Upper lobe of left lung (tissue), 6 donors: ENCODE measurements around the gene LRPAP1. TPM values are rescaled to one million over a fixed set of nuclear protein-coding genes. Genes with fewer than 3 reads are reported as not detected.

Source experiments
- ATAC-seq, 2 donors: fragments of 200-7000 bp; cut with Tn5 transposase; one replicate each; pipeline ENCODE4 v1.9.1; 2022; ENCODE audit warnings: mild to moderate bottlenecking in 2 of 2, moderate library complexity in 2 of 2; ENCODE audit not compliant: low FRiP score in 2 of 2
- DNase-seq, 2 donors: peaks; one replicate each; pipeline ENCODE4 v3.0.0-alpha.2; 2019 to 2020
- H3K27ac ChIP-seq, 4 donors: fragments of 200-600 bp; sonication (generic); one replicate each; pipeline ENCODE4 v1.5.1; 2016 to 2019
- H3K27me3 ChIP-seq, 4 donors: fragments of 200-600 bp; sonication (generic); one replicate each; pipeline ENCODE4 v1.5.1; 2017 to 2019
- H3K36me3 ChIP-seq, 4 donors: fragments of 200-600 bp; sonication (generic); one replicate each; pipeline ENCODE4 v1.5.1; 2016 to 2019
- H3K4me1 ChIP-seq, 4 donors: fragments of 200-600 bp; sonication (generic); one replicate each; pipeline ENCODE4 v1.5.1; 2018 to 2019
- H3K4me3 ChIP-seq, 4 donors: fragments of 200-600 bp; sonication (generic); one replicate each; pipeline ENCODE4 v1.5.1; 2017 to 2019; ENCODE audit warnings: mild to moderate bottlenecking in 2 of 4, moderate library complexity in 1 of 4
- H3K9me3 ChIP-seq, 4 donors: fragments of 200-600 bp; sonication (generic); one replicate each; pipeline ENCODE4 v1.5.1; 2018 to 2019
- EP300 ChIP-seq, 4 donors: sonication (generic); formaldehyde crosslinking; IDR thresholded peaks; one replicate each; pipeline ENCODE4 v1.5.1; 2017; ENCODE audit warnings: antibody characterized with exemption in 4 of 4, control low read depth in 2 of 4
- POLR2A ChIP-seq, 4 donors: fragments of 450-650 bp; IDR thresholded peaks; one replicate each; pipeline ENCODE4 v1.5.1; 2016 to 2017; ENCODE audit warnings: antibody characterized with exemption in 4 of 4, mild to moderate bottlenecking in 2 of 4
- POLR2AphosphoS5 ChIP-seq, 2 donors: sonication (generic); formaldehyde crosslinking; IDR thresholded peaks; one replicate each; pipeline ENCODE4 v1.5.1; 2017; ENCODE audit warnings: antibody characterized with exemption in 2 of 2
- WGBS, 2 donors: methylation state at CpG; one replicate each; pipeline ENCODE4 v1.1.5; 2017 to 2018; 5-methylcytosine and 5-hydroxymethylcytosine counted together
- total RNA-seq, 6 donors: library from RNA; depleted of rRNA in 4 of 6; stranded (reverse); fragments of >200 nt in 4 of 6; gene quantifications; one replicate each; pipeline versions ENCODE4 v1.1.0 to v1.2.1, GENCODE V29; 2016 to 2021
- TF ChIP-seq, protein P1 (sequence below), 6 experiments: fragments of 450-650 bp in 4 of 6; fragments of 200-600 bp in 2 of 6; sonication (generic) in 2 of 6; IDR thresholded peaks; one replicate each; pipeline ENCODE4 v1.5.1; 2016 to 2019; ENCODE audit warnings: antibody characterized with exemption in 6 of 6
- donor health status: DM: no; HTN: no; CAD: no; lungs with moderate emphysema.
- donor health status: DM: no; HTN: yes; CAD: no; lungs with severe emphysema.

Gene LRPAP1
- total RNA-seq, 6 donors from 2014 or later, result 98.5 to 267 (median 251) TPM

DNA sequence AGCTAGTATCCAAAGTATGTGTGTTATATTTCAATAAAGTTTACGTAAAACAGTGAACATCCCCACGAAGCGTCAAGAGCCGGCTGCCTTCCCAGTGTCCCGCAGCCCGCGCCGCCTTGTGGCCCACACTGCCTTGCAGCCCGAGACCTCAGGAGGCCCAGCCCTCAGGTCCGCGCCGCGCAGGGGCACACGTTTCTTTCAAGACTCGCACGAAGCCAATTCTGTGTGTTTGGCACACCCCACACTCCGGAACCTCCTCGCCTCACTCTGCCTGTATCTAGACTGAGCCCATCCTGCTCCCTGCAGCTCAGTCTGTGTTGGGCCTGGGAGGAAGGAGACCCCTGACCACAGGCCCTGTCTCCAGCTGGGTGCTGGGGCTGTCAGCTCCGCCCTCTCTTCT is 5.8 kb downstream of the LRPAP1 start:
- ATAC-seq, result no peak
- H3K4me1 ChIP-seq, result peaks cover 19 to 39% (median 26%) of the 10 kb centered on the region in 4 donors
- no peak overlapping the region for H3K27ac ChIP-seq
- no peak for TF ChIP-seq POLR2A (IDR thresholded peaks at IDR 0.05)
- TF ChIP-seq, protein P1, sequence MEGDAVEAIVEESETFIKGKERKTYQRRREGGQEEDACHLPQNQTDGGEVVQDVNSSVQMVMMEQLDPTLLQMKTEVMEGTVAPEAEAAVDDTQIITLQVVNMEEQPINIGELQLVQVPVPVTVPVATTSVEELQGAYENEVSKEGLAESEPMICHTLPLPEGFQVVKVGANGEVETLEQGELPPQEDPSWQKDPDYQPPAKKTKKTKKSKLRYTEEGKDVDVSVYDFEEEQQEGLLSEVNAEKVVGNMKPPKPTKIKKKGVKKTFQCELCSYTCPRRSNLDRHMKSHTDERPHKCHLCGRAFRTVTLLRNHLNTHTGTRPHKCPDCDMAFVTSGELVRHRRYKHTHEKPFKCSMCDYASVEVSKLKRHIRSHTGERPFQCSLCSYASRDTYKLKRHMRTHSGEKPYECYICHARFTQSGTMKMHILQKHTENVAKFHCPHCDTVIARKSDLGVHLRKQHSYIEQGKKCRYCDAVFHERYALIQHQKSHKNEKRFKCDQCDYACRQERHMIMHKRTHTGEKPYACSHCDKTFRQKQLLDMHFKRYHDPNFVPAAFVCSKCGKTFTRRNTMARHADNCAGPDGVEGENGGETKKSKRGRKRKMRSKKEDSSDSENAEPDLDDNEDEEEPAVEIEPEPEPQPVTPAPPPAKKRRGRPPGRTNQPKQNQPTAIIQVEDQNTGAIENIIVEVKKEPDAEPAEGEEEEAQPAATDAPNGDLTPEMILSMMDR (IDR thresholded peaks at IDR 0.05), result no peak
- no peak for TF ChIP-seq POLR2AphosphoS5 (IDR thresholded peaks at IDR 0.05)
- no peak for TF ChIP-seq EP300 (IDR thresholded peaks at IDR 0.05)
- H3K4me3 ChIP-seq, result no peak overlapping the region
- WGBS, 2 donors, result 93 to 96% methylated on average over 19 of the region's 19 CpGs
- H3K36me3 ChIP-seq, result peaks cover 8 to 69% (median 50%) of the 10 kb centered on the region in 4 donors
- H3K27me3 ChIP-seq, result no peaks in the 10 kb centered on the region
- DNase-seq, result peak; percentile 19 to 79
- no peaks in the 10 kb centered on the region for H3K9me3 ChIP-seq

DNA sequence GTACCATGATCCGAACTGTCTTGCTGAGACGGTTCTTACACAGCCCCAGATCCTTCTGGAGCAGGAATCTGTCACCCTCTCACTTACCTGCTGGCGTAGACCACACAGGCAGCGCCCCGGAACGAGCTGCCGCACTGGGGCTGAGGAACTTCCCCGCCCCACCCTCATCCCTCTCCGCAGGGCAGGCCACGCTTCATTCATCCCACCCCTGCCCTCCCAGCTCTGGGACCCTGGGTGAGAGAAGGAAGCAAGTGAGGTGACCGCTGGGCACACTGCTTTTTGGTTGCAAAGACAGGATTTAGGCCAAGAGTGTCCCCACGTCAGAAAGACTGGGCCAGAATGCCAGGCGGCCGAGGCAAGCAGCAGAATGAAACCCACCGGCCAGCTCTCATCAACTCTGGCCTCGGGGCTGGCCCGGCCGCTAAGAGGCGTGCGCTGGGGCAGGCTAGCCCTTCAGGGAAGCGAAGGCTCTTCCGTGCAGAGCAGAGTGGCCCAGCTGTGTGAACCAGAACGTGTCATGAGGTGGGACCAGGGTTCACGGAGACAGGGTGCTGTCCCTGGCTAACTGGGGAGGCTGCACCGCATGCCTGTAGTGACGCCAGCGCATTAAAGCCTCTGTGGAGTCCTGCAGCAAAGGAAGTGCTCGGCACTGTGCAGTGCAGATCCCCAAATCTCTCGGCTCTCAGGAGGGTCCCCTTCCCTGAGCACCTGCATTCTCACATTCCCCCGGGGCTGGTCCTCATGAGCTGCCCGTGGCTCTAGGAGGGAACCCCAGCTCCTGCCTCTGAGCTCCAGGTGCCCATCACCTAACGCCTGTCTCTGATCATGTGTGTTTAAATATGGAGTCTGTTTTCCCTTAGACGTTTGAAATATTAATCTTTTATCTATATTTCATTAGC is 6.4 kb downstream of the LRPAP1 start:
- peaks cover 12 to 32% (median 19%) of the 10 kb centered on the region in 4 donors for H3K4me1 ChIP-seq
- H3K27ac ChIP-seq, result no peak overlapping the region
- 84 to 93% methylated on average over 19 to 33 of the region's 33 CpGs for WGBS, 2 donors
- no peaks in the 10 kb centered on the region for H3K27me3 ChIP-seq
- ATAC-seq (no peak), DNase-seq (peak; percentile 16 to 62)
- H3K4me3 ChIP-seq, result no peak overlapping the region
- H3K9me3 ChIP-seq, result no peaks in the 10 kb centered on the region
- TF ChIP-seq POLR2AphosphoS5 (IDR thresholded peaks at IDR 0.05) (no peak), EP300 (IDR thresholded peaks at IDR 0.05) (no peak), POLR2A (IDR thresholded peaks at IDR 0.05) (no peak)
- TF ChIP-seq, protein P1 (IDR thresholded peaks at IDR 0.05), result no peak
- H3K36me3 ChIP-seq, result peaks cover 8 to 76% (median 57%) of the 10 kb centered on the region in 4 donors

DNA sequence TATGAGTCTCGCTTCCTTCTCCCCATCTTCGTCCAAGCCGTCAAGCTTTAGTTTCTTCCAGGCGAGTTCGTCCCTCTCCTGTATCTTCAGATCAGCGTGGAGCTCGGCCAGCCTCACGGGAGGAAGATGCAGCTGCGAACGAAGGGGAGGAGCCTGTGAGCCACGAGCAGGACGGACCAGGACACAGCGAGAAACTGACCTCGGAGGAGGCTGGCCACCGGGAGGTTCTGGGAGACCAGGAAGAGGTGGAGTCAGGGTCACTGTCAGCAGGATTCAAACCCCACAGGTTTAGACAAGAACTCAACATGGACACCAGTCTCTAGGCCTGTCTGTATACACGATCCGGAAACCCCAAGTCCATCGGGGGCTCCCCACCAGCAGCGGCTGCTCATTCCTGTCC is 7.3 kb downstream of the LRPAP1 start:
- H3K4me1 ChIP-seq, result peaks cover 4 to 23% (median 10%) of the 10 kb centered on the region in 4 donors
- WGBS, 2 donors, result 83 to 88% methylated on average over 16 to 19 of the region's 19 CpGs
- no peaks in the 10 kb centered on the region for H3K9me3 ChIP-seq
- DNase-seq (peak in 1 of 2 donors; percentile 16), ATAC-seq (no peak)
- H3K4me3 ChIP-seq, result no peak overlapping the region
- TF ChIP-seq POLR2AphosphoS5 (IDR thresholded peaks at IDR 0.05) (no peak), EP300 (IDR thresholded peaks at IDR 0.05) (no peak), POLR2A (IDR thresholded peaks at IDR 0.05) (no peak)
- TF ChIP-seq, protein P1 (IDR thresholded peaks at IDR 0.05), result no peak
- no peak overlapping the region for H3K27ac ChIP-seq
- peaks cover 10 to 84% (median 65%) of the 10 kb centered on the region in 4 donors for H3K36me3 ChIP-seq
- no peaks in the 10 kb centered on the region for H3K27me3 ChIP-seq

DNA sequence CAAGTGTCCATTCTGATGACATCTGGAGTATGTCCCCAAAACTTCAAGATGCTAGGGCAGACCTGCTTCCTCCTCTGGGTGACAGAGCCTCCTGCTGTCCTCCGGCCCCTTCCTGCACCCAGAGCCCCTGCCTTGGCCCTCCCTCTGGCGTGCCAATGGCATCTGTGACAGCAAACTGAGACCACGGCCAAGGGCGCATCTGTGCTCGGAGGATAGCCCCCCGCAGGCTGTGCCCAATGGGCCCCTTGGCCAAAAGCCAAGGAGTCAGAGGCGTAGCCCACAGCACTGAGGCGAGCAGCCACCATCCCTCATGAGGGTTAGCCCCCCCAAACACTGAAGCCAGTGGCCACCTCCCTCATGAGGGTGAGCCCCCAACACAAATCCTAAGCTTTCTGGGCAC is 7.9 kb downstream of the LRPAP1 start:
- Histone ChIP-seq H3K27me3 (no peaks in the 10 kb centered on the region), H3K36me3 (peaks cover 16 to 87% (median 70%) of the 10 kb centered on the region in 4 donors), H3K27ac (no peak overlapping the region), H3K9me3 (no peaks in the 10 kb centered on the region), H3K4me1 (peaks cover 0 to 18% (median 5%) of the 10 kb centered on the region in 4 donors), H3K4me3 (no peak overlapping the region)
- peak; percentile 12 to 52 for DNase-seq
- 97% methylated on average over 7 of the region's 8 CpGs; no CpG with 5 or more reads in 1 of the 2 donors for WGBS, 2 donors
- TF ChIP-seq, protein P1 (IDR thresholded peaks at IDR 0.05), result no peak
- TF ChIP-seq POLR2AphosphoS5 (IDR thresholded peaks at IDR 0.05) (no peak), POLR2A (IDR thresholded peaks at IDR 0.05) (no peak), EP300 (IDR thresholded peaks at IDR 0.05) (no peak)
- ATAC-seq, result no peak
